Measurements from ENCODE around the gene TDRD3. TPM values are rescaled to one million over a fixed set of nuclear protein-coding genes. Genes with fewer than 3 reads are reported as not detected.

The TDRD3 gene
- total RNA-seq, 2 experiments from 2014 or later, result 20.3 to 22.1 TPM

- Mint-ChIP-seq H3K36me3 (ENCODE audit: low read depth) (no peaks in the 10 kb centered on the region), H3K9me3 (no peaks in the 10 kb centered on the region), H3K4me1 (no peaks in the 10 kb centered on the region), H3K27ac (no peak overlapping the region), H3K27me3 (peaks cover 7% of the 10 kb centered on the region), H3K4me3 (no peak overlapping the region)
- POLR2A ChIA-PET, result no interaction called here
- CTCF ChIA-PET, result no interaction called here
- no peak for DNase-seq
Measured at GRCh38 chr13:60619461-60619860, 222.4 kb downstream of the TDRD3 start.

- Mint-ChIP-seq H3K27ac (no peak overlapping the region), H3K36me3 (ENCODE audit: low read depth) (no peaks in the 10 kb centered on the region), H3K4me3 (no peak overlapping the region), H3K9me3 (no peaks in the 10 kb centered on the region), H3K4me1 (no peaks in the 10 kb centered on the region), H3K27me3 (peaks cover 4% of the 10 kb centered on the region)
- ChIA-PET CTCF (no interaction called here), POLR2A (no interaction called here)
- no peak for DNase-seq
Measured at GRCh38 chr13:60620611-60621395, 223.8 kb downstream of the TDRD3 start.

- Mint-ChIP-seq H3K4me3 (no peak overlapping the region), H3K36me3 (ENCODE audit: low read depth) (no peaks in the 10 kb centered on the region), H3K27me3 (peaks cover 4% of the 10 kb centered on the region), H3K9me3 (no peaks in the 10 kb centered on the region), H3K27ac (no peak overlapping the region), H3K4me1 (no peaks in the 10 kb centered on the region)
- ChIA-PET POLR2A (no interaction called here), CTCF (no interaction called here)
- DNase-seq, result no peak
Measured at GRCh38 chr13:60623151-60623550, 226.1 kb downstream of the TDRD3 start.

Other genes with a start within 250 kb of the TDRD3 start
- gene DIAPH3, start 233.3 kb upstream of the TDRD3 start, total RNA-seq, result 10 to 100 TPM; 21.7 to 23.2 TPM

Measured in activated CD4-positive, alpha-beta memory T cell treated with anti-CD3 and anti-CD28 coated beads, Interleukin-2, amount 10 ng/mL, durations not matched to agents 7 days and 5 days (primary cell).